ENCODE results near the gene C1QTNF6. TPM values are rescaled to one million over a fixed set of nuclear protein-coding genes. Genes with fewer than 3 reads are reported as not detected.

The C1QTNF6 gene
- total and polyA plus RNA-seq, 4 donors: 3.1 to 4.5 (median 4.0) TPM

GRCh38 chr22:37184816-37185541 is 3.1 kb downstream of the C1QTNF6 start:
- WGBS: 93% methylated on average over 18 of the region's 18 CpGs
- H3K4me3 ChIP-seq (ENCODE audit: low read depth in 1 of 3, low read length in 3 of 3): no peak overlapping the region
- no peaks in the 10 kb centered on the region for H3K27me3 ChIP-seq (ENCODE audit: control insufficient read depth in 4 of 4, insufficient read depth in 4 of 4, low read length in 3 of 4)
- H3K9me3 ChIP-seq (ENCODE audit: control insufficient read depth in 4 of 4, low read length in 3 of 4): no peaks in the 10 kb centered on the region
- no peak overlapping the region for H3K9ac ChIP-seq (ENCODE audit: low read depth in 1 of 2, low read length in 2 of 2)
- TF ChIP-seq CTCF (IDR thresholded peaks at IDR 0.05; ENCODE audit: low read depth, low read length, missing input control): no peak
- no peak for TF ChIP-seq NR2F2 (IDR thresholded peaks at IDR 0.05)
- TF ChIP-seq ZBTB33 (IDR thresholded peaks at IDR 0.05): no peak
- no peak for TF ChIP-seq TAF1 (conservative IDR thresholded peaks at IDR 0.05)
- no peak for TF ChIP-seq REST (IDR thresholded peaks at IDR 0.05)
- no peak for TF ChIP-seq GABPA (IDR thresholded peaks at IDR 0.05 in 1 of 2, conservative IDR thresholded peaks at IDR 0.05 in 1 of 2)
- no peak for TF ChIP-seq HNF4A (conservative IDR thresholded peaks at IDR 0.05)
- peaks cover 0 to 4% (median 0%) of the 10 kb centered on the region in 4 donors for H3K36me3 ChIP-seq (ENCODE audit: control insufficient read depth in 4 of 4, insufficient read depth in 3 of 4, low read depth in 1 of 4, low read length in 3 of 4)
- peaks cover 4 to 15% (median 8%) of the 10 kb centered on the region in 4 donors for H3K4me1 ChIP-seq (ENCODE audit: control insufficient read depth in 4 of 4, insufficient read depth in 4 of 4, low read length in 3 of 4)
- no peak for DNase-seq (ENCODE audit: low spot score)
- H3K27ac ChIP-seq (ENCODE audit: low read depth in 1 of 2, low read length in 2 of 2): no peak overlapping the region

- Histone ChIP-seq H3K9me3 (ENCODE audit: control insufficient read depth in 4 of 4, low read length in 3 of 4) (no peaks in the 10 kb centered on the region), H3K27me3 (ENCODE audit: control insufficient read depth in 4 of 4, insufficient read depth in 4 of 4, low read length in 3 of 4) (no peaks in the 10 kb centered on the region), H3K36me3 (ENCODE audit: control insufficient read depth in 4 of 4, insufficient read depth in 3 of 4, low read depth in 1 of 4, low read length in 3 of 4) (no peaks in the 10 kb centered on the region), H3K4me1 (ENCODE audit: control insufficient read depth in 4 of 4, insufficient read depth in 4 of 4, low read length in 3 of 4) (peaks cover 4 to 19% (median 8%) of the 10 kb centered on the region in 4 donors), H3K9ac (ENCODE audit: low read depth in 1 of 2, low read length in 2 of 2) (no peak overlapping the region), H3K4me3 (ENCODE audit: low read depth in 1 of 3, low read length in 3 of 3) (no peak overlapping the region), H3K27ac (ENCODE audit: low read depth in 1 of 2, low read length in 2 of 2) (no peak overlapping the region)
- no peak for DNase-seq (ENCODE audit: low spot score)
- TF ChIP-seq RAD21 (IDR thresholded peaks at IDR 0.05) (no peak), JUND (IDR thresholded peaks at IDR 0.05) (no peak), SP1 (IDR thresholded peaks at IDR 0.05) (no peak)
- WGBS: 94% methylated on average over 12 of the region's 12 CpGs
These were observed 3.7 kb downstream of the C1QTNF6 start for GRCh38 chr22:37184380-37184755.
